HEK293T (cell line): Measurements from ENCODE around the gene HSP90AB1.
A peak's percentile ranks its signal among the peaks of the same experiment; 100 is the strongest.

Source experiments
- CTCF ChIA-PET: fragments of 350-600 bp; formaldehyde crosslinking; extraction: SDS; loops from one replicate; lab custom pipeline; 2021; ENCODE audit warnings: antibody characterized with exemption, inconsistent platforms; lab: Yijun Ruan, JAX
- POLR2A ChIA-PET: fragments of 350-600 bp; formaldehyde crosslinking; extraction: SDS; loops from one replicate; lab custom pipeline; 2020; ENCODE audit warnings: antibody characterized with exemption, inconsistent platforms; lab: Yijun Ruan, JAX
- DNase-seq: peaks from one replicate; pipeline ENCODE4 v3.0.0; 2012; ENCODE audit warnings: mixed read lengths; ENCODE audit errors: extremely low spot score
- ARNT ChIP-seq: fragments of 450-650 bp; IDR thresholded peaks from 2 replicates; pipeline ENCODE4 v1.6.1; 2017; ENCODE audit warnings: mild to moderate bottlenecking
- BHLHE40 ChIP-seq: fragments of 450-650 bp; IDR thresholded peaks from 2 replicates; pipeline ENCODE4 v1.6.1; 2016; ENCODE audit warnings: mild to moderate bottlenecking, moderate library complexity, borderline replicate concordance
- CTBP1 ChIP-seq: fragments of 450-650 bp; IDR thresholded peaks from 2 replicates; pipeline ENCODE4 v1.6.1; 2016; ENCODE audit warnings: borderline replicate concordance
- ELF4 ChIP-seq: fragments of 450-650 bp; IDR thresholded peaks from 2 replicates; pipeline ENCODE4 v1.6.1; 2017; ENCODE audit warnings: antibody characterized with exemption
- FOXA1 ChIP-seq: fragments of 450-650 bp; IDR thresholded peaks from 2 replicates; pipeline ENCODE4 v1.6.1; 2016; ENCODE audit warnings: mild to moderate bottlenecking
- FOXK2 ChIP-seq: fragments of 450-650 bp; IDR thresholded peaks from 2 replicates; pipeline ENCODE4 v1.6.1; 2016; ENCODE audit warnings: mild to moderate bottlenecking
- FOXM1 ChIP-seq: fragments of 450-650 bp; IDR thresholded peaks from 2 replicates; pipeline ENCODE4 v1.6.1; 2017; ENCODE audit warnings: mild to moderate bottlenecking, borderline replicate concordance
- HDGF ChIP-seq: fragments of 450-650 bp; IDR thresholded peaks from 2 replicates; pipeline ENCODE4 v1.6.1; 2017; ENCODE audit warnings: antibody characterized with exemption, borderline replicate concordance
- L3MBTL2 ChIP-seq: fragments of 450-650 bp; conservative IDR thresholded peaks from 2 replicates; pipeline ENCODE4 v1.6.1; 2016; ENCODE audit warnings: mild to moderate bottlenecking
- LEF1 ChIP-seq: fragments of 450-650 bp; IDR thresholded peaks from 2 replicates; pipeline ENCODE4 v1.6.1; 2017; ENCODE audit warnings: mild to moderate bottlenecking, borderline replicate concordance
- NFRKB ChIP-seq: fragments of 450-650 bp; IDR thresholded peaks from 2 replicates; pipeline ENCODE4 v1.6.1; 2016; ENCODE audit warnings: mild to moderate bottlenecking, moderate library complexity
- PKNOX1 ChIP-seq: fragments of 450-650 bp; IDR thresholded peaks from 2 replicates; pipeline ENCODE4 v1.6.1; 2016
- SP1 ChIP-seq: fragments of 450-650 bp; IDR thresholded peaks from 2 replicates; pipeline ENCODE4 v1.6.1; 2017
- SUZ12 ChIP-seq: fragments of 450-650 bp; IDR thresholded peaks from 2 replicates; pipeline ENCODE4 v1.6.1; 2016; ENCODE audit warnings: mild to moderate bottlenecking
- TARDBP ChIP-seq: fragments of 450-650 bp; IDR thresholded peaks from 2 replicates; pipeline ENCODE4 v1.6.1; 2016
- ZNF384 ChIP-seq: fragments of 450-650 bp; IDR thresholded peaks from 2 replicates; pipeline ENCODE4 v1.6.1; 2016

Gene HSP90AB1

DNA sequence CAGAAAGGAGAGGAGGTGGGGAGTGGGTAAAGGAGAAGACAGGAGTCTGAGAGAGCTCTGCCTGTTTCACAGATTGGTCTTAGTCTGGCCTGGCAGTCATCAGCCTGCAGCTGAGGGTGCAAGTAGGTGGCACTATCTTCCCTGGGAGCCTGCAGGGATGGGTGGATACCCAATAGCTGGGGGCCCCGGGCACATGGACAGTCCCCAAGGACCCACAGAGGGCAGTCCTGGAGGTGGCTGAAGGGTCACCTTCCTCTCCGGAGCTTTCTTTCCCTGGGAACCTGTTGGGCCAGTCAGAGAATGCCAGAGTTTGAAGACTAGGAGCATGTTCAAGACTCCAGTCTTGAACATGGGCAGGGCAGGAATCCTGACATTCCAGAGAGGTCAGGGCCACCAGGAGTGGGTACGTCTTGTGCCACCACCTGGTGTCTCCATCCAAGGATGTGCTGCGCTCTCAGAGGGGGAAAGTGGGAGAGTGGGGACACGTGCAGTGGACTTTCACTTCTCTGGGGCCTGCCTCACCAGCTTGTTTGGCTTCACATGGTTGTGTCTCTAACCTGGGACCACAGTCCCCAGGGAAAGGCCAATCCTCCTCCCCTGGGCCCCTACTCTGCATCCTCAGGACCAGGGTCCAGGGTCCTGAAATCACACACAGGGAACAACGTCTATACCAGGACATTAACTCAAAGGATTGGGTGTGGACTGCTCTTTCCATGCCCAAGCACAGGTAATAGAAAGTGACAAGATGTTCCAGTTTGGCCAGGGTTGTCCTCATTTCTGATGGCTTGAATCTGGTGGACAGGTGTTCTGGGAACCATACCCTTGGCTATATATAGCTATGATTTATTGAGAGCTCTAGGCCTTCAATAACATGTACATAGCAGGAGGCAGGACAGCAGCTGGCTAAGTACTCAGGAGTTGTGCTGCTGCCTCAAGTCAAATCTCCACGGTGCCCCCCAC is 48.2 kb downstream of the HSP90AB1 start:
- ChIA-PET POLR2A (interaction anchor here (0.6 to 1.6 kb wide), 7 partner anchors 9 to 92 kb away, joined by 3 to 11 read pairs (median 3); partner anchors contain the start of genes AARS2 and CDC5L), CTCF (interaction anchor here (0.7 to 1.8 kb wide), 4 partner anchors 10 to 27 kb away, joined by 3 to 9 read pairs (median 6); no protein-coding TSS in a partner anchor)
- DNase-seq, result no peak

DNA sequence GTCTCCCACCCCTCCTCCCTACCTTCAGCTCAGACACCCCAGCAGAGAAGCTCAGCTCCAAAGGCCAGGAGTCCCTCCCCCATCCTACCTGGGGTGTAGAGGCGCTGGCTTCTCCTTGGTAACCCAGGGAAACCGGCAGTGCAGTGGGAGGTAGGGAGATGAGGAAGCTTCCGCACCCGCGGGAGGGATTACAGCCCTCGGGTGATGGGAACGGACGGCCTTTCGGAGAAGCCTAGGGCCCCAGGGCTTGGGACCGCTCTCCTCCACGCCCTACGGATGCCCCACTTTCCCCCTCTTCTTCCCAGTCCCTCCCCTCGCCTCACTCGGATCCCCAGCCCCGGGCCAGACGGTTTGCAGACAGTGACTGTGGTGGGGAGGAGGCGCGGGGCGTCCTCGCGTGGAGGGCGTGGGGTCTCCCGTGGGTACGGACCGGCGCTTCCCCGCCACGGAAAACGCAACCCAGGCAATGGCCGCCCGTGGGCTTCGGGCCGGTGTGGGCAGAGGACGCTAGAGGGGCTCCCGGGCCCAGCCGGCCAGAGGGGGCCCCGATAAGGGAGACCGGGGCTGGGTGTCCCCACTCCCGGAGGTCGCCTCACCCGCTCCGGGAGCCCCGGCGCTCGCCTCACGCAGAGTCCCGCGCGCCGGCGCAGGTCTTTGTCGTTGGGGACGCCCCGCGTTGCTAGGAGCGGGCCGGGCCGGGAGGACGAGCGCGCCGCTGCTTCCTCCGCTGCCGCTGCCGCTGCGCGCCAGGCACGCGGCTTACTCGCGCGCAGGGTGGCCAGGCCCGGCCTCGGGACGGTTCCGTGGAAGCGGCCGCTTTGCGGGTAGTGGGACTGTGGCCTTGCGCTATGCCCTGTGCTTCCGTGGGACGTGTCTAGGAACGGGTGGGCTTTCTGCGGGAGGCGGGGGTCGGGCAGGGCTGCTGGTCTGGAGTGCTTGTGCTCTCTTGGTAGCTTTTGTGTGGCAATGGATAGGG is 50.5 kb downstream of the HSP90AB1 start:
- CTCF ChIA-PET, result interaction anchor here (0.9 kb wide), 1 partner anchor 9 kb away, joined by 3 read pairs; no protein-coding TSS in a partner anchor
- peak; percentile 56 for DNase-seq
- TF ChIP-seq LEF1, result no peak
- no peak for TF ChIP-seq TARDBP
- POLR2A ChIA-PET, result interaction anchor here (0.6 to 1.6 kb wide), 3 partner anchors 12 to 33 kb away, joined by 3 read pairs; no protein-coding TSS in a partner anchor

More for the DNA sequence above, 48.2 kb downstream of the HSP90AB1 start:
- no peak for TF ChIP-seq ELF4
- TF ChIP-seq FOXK2, result no peak
- TF ChIP-seq SUZ12, result no peak
- no peak for TF ChIP-seq LEF1
- TF ChIP-seq ARNT, result no peak
- TF ChIP-seq HDGF, result no peak
- TF ChIP-seq ZNF384, result no peak
- TF ChIP-seq NFRKB, result no peak
- TF ChIP-seq CTBP1, result no peak
- TF ChIP-seq BHLHE40, result no peak
- TF ChIP-seq FOXA1, result no peak
- TF ChIP-seq TARDBP, result no peak
- no peak for TF ChIP-seq PKNOX1
- TF ChIP-seq SP1, result no peak
- no peak for TF ChIP-seq L3MBTL2
- TF ChIP-seq FOXM1, result no peak

DNA sequence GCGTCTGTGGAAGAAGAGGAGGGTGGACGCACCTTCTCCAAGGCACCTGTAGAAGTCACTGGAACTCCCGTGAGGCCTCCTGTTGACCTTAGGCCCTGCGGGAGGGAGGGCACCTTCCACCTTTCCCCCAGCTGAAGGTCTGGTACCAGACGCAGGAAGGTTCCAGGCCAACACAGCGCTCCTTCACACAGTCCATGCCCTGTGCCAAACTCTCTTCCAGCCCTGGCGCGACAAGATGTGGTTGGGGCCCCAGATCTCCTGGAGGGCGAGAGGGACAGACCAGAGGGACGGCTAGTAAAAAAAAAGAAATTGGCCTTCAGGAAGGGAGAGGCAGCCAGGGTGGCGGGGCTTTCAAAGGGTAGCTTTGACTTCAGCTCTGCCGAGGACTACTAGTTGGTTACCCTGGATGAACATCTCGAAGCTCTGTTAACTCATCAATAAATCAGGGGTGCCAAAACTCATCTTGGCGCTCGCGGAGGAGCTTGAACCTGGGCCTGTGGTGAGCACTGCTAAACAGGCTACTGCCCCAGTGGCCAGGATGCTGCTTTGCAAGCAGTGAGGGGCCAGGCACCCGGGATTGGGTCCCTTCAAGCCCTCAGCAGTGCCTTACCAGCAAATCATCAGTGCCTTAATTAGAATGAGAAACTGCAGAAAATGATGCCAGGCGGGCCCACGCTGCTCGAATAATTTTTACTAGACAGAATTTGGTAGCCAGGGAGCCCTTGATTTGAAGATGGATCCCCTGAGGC is 51.3 kb downstream of the HSP90AB1 start:
- DNase-seq, result no peak
- TF ChIP-seq BHLHE40, result no peak
- TF ChIP-seq ZNF384, result no peak
- TF ChIP-seq CTBP1, result no peak
- no peak for TF ChIP-seq ARNT
- no peak for TF ChIP-seq SUZ12
- TF ChIP-seq PKNOX1, result no peak
- POLR2A ChIA-PET, result interaction anchor here (0.6 to 1.1 kb wide), 2 partner anchors 11 to 20 kb away, joined by 3 read pairs; no protein-coding TSS in a partner anchor
- CTCF ChIA-PET, result interaction anchor here (0.7 to 1.3 kb wide), 4 partner anchors 9 to 41 kb away, joined by 3 to 5 read pairs (median 4); partner anchors contain the start of gene AARS2

GRCh38 chr6:44298864-44299263 is 52.0 kb downstream of the HSP90AB1 start:
- TF ChIP-seq FOXK2 (no peak), ARNT (no peak), SP1 (no peak), SUZ12 (no peak), CTBP1 (no peak)
- POLR2A ChIA-PET, result interaction anchor here (0.9 kb wide), 1 partner anchor 14 kb away, joined by 6 read pairs; the partner anchor contains the start of gene AARS2
- CTCF ChIA-PET, result interaction anchor here (0.6 to 1.3 kb wide), 5 partner anchors 9 to 121 kb away, joined by 3 to 5 read pairs (median 3); partner anchors contain the start of gene AARS2

GRCh38 chr6:44300292-44300823 is 53.5 kb downstream of the HSP90AB1 start:
- no peak for DNase-seq
- CTCF ChIA-PET, result no interaction called here

More at GRCh38 chr6:44298864-44299263, 52.0 kb downstream of the HSP90AB1 start:
- DNase-seq, result no peak

More at GRCh38 chr6:44300292-44300823, 53.5 kb downstream of the HSP90AB1 start:
- TF ChIP-seq HDGF (no peak), PKNOX1 (no peak), L3MBTL2 (no peak), ARNT (no peak), FOXM1 (no peak), CTBP1 (no peak), TARDBP (no peak), FOXA1 (no peak), ELF4 (no peak), NFRKB (no peak), LEF1 (no peak), SUZ12 (no peak)
- POLR2A ChIA-PET, result interaction anchor here (1.3 to 1.6 kb wide), 3 partner anchors 8 to 53 kb away, joined by 3 to 4 read pairs (median 4); partner anchors contain the start of gene HSP90AB1
